GM12872 (cell line): Measurements from ENCODE around the gene ZNF714.

Source experiments
- CTCF ChIP-seq: IDR thresholded peaks from 3 replicates; pipeline ENCODE4 v1.5.1; 2011; ENCODE audit warnings: low read depth, mild to moderate bottlenecking, low read length, moderate library complexity; ENCODE audit not compliant: insufficient read depth

ZNF714 gene

GRCh38 chr19:21133633-21134032, 51.6 kb downstream of the ZNF714 start:
- no peak for TF ChIP-seq CTCF

DNA sequence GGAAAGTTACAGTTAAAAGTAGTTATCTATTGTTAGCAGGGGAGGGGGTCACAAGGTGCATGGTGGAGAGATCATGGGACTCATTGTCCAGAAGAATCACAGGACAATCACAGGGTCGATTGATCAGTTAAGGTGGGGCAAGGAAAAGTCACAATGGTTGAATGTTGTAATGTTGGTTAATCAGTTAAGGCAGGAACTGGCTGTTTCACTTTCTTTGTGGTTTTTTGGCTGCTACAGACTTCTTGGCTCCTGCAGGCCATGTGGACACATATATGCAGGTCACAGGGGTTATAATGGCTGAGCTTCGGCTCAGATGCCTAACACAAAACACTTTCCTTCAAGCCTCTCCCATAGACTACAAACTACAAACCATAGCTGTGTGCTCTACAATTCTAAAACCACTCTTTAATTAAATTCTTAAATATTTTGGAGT, 52.9 kb downstream of the ZNF714 start:
- TF ChIP-seq CTCF = no peak

DNA sequence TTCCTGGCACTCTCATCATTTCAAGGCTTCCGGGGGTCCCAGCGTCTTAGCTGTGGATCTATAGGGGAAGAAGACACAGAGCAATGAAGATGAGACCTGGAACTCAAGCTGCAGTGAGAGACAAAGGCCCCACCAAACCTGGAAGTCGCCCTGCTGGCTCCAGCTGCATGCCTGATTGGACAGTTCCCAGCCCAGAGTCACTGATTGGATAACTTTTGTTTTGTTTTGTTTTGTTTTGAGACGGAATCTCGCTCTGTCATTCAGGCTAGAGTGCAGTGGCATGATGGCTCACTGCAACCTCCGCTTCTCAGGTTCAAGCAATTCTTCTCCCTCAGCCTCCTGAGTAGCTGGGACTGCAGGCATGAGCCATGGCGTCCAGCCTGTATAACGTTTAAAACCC, 53.4 kb downstream of the ZNF714 start:
- TF ChIP-seq CTCF = no peak

GRCh38 chr19:21138130-21138529, 56.1 kb downstream of the ZNF714 start:
- TF ChIP-seq CTCF = no peak

DNA sequence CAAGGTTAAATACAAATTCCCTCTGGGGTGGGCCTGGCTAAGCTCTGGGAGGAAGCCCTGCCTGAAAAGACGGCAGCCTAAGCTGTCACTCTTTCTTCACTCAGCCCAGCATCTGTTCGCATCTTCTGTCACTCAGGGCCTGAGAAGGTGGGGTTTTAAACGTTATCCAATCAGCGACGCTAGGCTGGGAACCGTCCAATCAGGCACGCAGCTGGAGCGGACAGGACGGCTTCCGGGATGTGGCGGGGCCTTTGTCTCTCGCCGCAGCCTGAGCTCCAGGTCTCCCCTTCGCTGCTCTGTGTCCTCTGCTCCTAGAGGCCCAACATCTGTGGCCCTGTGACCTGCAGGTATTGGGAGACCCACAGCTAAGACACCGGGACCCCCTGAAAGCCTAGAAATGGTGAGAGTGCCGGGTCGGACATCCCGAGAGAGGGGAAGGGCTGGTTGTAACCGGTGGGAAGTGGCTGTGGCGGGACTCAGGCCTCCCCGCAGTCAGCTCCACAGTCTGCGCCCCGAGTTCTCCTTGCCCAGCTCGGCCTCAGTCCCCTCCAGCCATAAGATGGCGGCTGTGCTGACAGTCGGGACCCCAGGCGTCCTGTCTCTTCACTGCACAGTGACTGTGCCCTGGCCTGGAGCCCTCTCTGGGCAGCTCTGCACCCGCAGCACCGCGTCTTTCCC, 59.9 kb downstream of the ZNF714 start, which contains the start of gene ZNF431:
Gene ZNF431 (plus strand): TSS at position 254 of the 678 bp plus-strand sequence. CDS start 144 bp downstream, at position 398.
- no peak for TF ChIP-seq CTCF

DNA sequence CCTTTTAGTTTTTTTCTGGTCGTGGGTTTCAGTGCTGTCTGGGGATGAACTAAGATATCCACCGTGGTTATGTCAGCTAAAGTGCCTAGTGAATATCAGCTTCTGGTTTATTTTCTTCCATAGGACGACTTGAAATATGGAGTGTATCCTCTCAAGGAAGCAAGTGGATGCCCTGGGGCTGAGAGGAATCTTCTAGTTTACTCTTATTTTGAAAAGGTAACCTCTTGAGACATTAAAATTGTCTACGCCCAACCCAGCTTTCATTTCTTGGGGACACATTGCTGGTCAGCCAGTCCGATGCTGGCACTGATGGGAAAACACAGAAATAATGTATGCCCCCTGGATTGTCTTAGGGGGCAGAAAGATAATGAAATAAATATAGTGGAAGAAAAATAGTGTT, 61.4 kb downstream of the ZNF714 start:
- TF ChIP-seq CTCF = no peak

DNA sequence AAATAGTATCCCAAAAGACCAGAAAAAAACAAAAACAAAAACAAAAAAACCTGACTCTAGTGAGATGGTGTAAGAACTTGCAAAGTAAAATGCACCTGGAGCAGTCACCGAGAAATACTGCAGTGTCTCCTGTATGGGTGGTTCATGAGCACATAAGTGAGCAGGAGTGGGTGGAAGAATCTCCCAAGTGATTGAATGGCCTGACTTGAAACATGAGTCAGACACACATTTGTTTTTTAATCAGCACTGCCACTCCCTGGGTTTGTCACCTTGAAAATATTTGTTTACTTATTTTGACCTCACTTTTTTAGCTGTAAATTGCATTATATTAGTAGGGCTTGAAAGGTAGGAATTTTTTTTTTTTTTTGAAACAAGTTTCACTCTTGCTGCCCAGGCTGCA, 61.9 kb downstream of the ZNF714 start:
- no peak for TF ChIP-seq CTCF

GRCh38 chr19:21147540-21147939, 65.5 kb downstream of the ZNF714 start:
- TF ChIP-seq CTCF = no peak
